ENCODE data around the gene CCR9. TPM values are rescaled to one million over a fixed set of nuclear protein-coding genes. Genes with fewer than 3 reads are reported as not detected.

The CCR9 gene
- total RNA-seq, 1 donor from 2014 or later = not detected

DNA sequence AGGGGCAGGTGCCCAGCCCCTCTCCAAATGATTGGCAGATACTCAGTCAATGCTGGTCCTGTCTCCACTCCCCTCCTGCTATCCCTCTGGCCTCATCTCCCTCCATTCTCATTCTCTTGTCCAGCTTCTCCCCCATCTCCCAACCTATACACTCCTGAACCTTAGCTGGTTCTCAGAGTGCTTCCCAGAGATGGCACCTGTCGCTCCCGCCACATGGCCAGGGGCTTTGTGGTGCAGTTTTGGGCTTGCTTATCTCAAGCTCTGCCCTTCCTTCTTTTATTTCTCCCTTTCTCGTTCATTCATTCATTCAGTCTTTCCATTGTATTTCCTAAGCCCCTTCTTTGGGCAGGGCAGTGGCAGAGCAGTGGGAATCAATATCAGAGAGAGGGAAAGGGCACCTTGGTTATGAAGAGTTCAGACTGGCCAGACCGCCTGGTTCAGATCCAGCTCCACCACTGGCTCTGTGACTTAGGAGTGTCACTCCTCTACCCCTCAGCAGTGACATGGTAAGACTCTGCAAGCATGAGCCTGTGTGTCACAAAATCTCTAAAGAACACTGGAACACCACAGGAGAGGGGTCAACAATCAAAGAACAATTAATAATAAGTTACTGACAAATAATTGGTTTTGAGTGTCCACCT lies 36.7 kb downstream of the CCR9 start:
- Mint-ChIP-seq H3K4me3 (ENCODE audit: unreplicated experiment) (no peak overlapping the region), H3K27me3 (ENCODE audit: unreplicated experiment) (no peaks in the 10 kb centered on the region), H3K27ac (ENCODE audit: unreplicated experiment) (no peak overlapping the region), H3K36me3 (ENCODE audit: low read depth, unreplicated experiment) (peaks cover 41% of the 10 kb centered on the region), H3K9me3 (ENCODE audit: unreplicated experiment) (no peaks in the 10 kb centered on the region), H3K4me1 (ENCODE audit: unreplicated experiment) (peaks cover 2% of the 10 kb centered on the region)
- TF ChIP-seq, protein P1, sequence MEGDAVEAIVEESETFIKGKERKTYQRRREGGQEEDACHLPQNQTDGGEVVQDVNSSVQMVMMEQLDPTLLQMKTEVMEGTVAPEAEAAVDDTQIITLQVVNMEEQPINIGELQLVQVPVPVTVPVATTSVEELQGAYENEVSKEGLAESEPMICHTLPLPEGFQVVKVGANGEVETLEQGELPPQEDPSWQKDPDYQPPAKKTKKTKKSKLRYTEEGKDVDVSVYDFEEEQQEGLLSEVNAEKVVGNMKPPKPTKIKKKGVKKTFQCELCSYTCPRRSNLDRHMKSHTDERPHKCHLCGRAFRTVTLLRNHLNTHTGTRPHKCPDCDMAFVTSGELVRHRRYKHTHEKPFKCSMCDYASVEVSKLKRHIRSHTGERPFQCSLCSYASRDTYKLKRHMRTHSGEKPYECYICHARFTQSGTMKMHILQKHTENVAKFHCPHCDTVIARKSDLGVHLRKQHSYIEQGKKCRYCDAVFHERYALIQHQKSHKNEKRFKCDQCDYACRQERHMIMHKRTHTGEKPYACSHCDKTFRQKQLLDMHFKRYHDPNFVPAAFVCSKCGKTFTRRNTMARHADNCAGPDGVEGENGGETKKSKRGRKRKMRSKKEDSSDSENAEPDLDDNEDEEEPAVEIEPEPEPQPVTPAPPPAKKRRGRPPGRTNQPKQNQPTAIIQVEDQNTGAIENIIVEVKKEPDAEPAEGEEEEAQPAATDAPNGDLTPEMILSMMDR (IDR thresholded peaks at IDR 0.05; ENCODE audit: unreplicated experiment) = no peak
- no peak for DNase-seq (ENCODE audit: low spot score)

DNA sequence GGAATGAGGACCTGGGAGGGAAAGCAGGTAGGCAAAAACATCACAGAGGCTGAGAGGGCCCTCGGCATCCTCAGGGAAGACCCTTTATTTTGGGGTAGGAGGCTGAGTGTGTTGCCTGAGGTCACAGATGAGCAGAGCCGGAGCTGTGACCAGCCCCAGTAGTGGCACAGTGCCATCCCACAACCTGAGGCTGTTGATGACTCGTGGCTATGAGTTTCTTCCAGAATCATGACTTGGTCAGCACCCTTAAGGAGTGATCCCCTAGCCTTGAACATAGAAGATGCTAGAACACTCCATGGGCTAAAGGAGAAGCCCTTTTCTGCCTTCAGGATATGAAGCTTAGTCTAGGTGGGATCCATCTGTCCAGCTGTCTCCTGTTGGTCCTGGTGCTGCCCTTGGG lies 37.4 kb downstream of the CCR9 start:
- no peak for DNase-seq (ENCODE audit: low spot score)
- TF ChIP-seq, protein P1 (IDR thresholded peaks at IDR 0.05; ENCODE audit: unreplicated experiment) = no peak
- peaks cover 47% of the 10 kb centered on the region for H3K36me3 Mint-ChIP-seq (ENCODE audit: low read depth, unreplicated experiment)
- peaks cover 2% of the 10 kb centered on the region for H3K4me1 Mint-ChIP-seq (ENCODE audit: unreplicated experiment)
- no peak overlapping the region for H3K27ac Mint-ChIP-seq (ENCODE audit: unreplicated experiment)
- no peaks in the 10 kb centered on the region for H3K27me3 Mint-ChIP-seq (ENCODE audit: unreplicated experiment)
- H3K4me3 Mint-ChIP-seq (ENCODE audit: unreplicated experiment) = no peak overlapping the region
- no peaks in the 10 kb centered on the region for H3K9me3 Mint-ChIP-seq (ENCODE audit: unreplicated experiment)

DNA sequence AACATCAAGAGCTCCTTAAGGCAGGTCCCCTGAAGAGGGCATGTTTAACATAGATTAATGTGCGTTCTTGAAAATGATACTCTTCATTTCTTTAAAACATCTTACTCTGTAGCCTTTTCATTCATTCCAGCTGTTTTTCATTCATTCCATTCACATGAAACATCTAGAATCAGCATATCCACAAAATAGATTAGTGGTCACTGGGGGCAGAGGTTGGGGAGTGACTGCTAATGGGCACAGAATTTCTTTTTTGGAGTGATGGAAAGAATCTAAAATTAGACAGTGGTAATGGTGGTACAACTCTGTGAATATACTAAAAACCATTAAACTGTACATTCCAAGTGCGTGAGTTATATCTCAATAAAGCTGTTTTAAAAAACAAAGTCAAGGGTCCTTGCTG lies 41.5 kb downstream of the CCR9 start:
- no peaks in the 10 kb centered on the region for H3K9me3 Mint-ChIP-seq (ENCODE audit: unreplicated experiment)
- H3K4me3 Mint-ChIP-seq (ENCODE audit: unreplicated experiment) = no peak overlapping the region
- DNase-seq (ENCODE audit: low spot score) = no peak
- H3K36me3 Mint-ChIP-seq (ENCODE audit: low read depth, unreplicated experiment) = peaks cover 32% of the 10 kb centered on the region
- H3K27me3 Mint-ChIP-seq (ENCODE audit: unreplicated experiment) = no peaks in the 10 kb centered on the region
- no peaks in the 10 kb centered on the region for H3K4me1 Mint-ChIP-seq (ENCODE audit: unreplicated experiment)
- no peak overlapping the region for H3K27ac Mint-ChIP-seq (ENCODE audit: unreplicated experiment)
- TF ChIP-seq, protein P1 (IDR thresholded peaks at IDR 0.05; ENCODE audit: unreplicated experiment) = no peak

DNA sequence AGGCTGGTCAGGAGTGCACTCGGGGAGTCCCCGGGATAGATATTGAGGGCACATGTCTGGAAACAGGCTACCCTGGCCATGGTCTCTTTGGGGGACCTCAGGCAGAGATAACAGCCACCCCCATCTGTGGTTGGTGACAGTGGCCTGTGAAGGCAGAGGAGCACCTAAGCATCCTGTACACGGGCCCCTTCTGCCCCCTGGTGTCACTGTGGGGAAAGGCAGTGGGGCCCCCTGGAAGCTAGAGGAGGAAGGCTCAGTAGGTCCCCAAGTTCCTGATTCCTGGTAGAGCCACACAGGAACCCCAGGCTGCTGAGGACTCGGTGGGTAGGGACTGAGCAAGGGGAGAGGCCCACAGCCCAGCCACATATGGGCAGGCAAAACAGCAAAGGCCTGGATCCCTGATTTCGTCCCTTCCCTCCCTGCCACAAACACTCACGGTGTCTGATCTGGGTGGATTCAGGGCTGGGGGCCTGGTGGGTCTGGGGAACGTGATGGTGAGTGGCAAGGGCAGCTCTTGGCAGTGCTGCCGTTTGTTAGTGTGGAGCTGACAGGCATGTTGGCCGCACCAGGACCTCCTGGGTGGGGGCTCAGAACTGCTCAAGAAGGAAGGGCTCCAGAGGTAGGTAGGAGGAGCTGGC lies 42.8 kb downstream of the CCR9 start:
- DNase-seq (ENCODE audit: low spot score) = peak; percentile 72
- Mint-ChIP-seq H3K27ac (ENCODE audit: unreplicated experiment) (no peak overlapping the region), H3K4me3 (ENCODE audit: unreplicated experiment) (peak overlapping the region; percentile 7), H3K4me1 (ENCODE audit: unreplicated experiment) (no peaks in the 10 kb centered on the region), H3K9me3 (ENCODE audit: unreplicated experiment) (no peaks in the 10 kb centered on the region), H3K36me3 (ENCODE audit: low read depth, unreplicated experiment) (peaks cover 25% of the 10 kb centered on the region), H3K27me3 (ENCODE audit: unreplicated experiment) (no peaks in the 10 kb centered on the region)
- TF ChIP-seq, protein P1 (IDR thresholded peaks at IDR 0.05; ENCODE audit: unreplicated experiment) = peak; percentile 44

DNA sequence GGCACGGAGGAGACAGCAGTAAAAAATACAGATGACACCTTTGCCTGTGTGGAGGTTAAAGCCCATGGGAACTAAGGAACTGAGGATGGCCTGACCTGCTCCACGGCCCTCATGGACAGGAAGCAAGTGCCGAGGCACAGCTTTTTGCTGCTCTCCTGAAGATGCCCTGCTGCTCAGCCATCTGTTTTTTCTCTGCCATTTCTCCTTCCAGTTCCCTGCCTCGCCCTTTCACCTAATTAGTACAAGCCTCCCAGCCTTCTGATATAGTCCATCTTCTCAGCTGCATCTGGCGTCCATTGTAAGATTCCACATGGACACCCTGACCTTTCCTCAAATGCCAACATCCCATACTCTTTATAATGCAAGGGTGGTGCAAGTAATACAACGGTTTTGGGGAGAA lies 45.2 kb downstream of the CCR9 start:
- Mint-ChIP-seq H3K36me3 (ENCODE audit: low read depth, unreplicated experiment) (peaks cover 32% of the 10 kb centered on the region), H3K4me1 (ENCODE audit: unreplicated experiment) (no peaks in the 10 kb centered on the region), H3K27ac (ENCODE audit: unreplicated experiment) (no peak overlapping the region), H3K4me3 (ENCODE audit: unreplicated experiment) (no peak overlapping the region), H3K27me3 (ENCODE audit: unreplicated experiment) (no peaks in the 10 kb centered on the region), H3K9me3 (ENCODE audit: unreplicated experiment) (no peaks in the 10 kb centered on the region)
- TF ChIP-seq, protein P1 (IDR thresholded peaks at IDR 0.05; ENCODE audit: unreplicated experiment) = no peak
- DNase-seq (ENCODE audit: low spot score) = no peak
